Stimulated activated CD4-positive, alpha-beta T cell treated with anti-CD3 and anti-CD28 coated beads, Interleukin-4, amount 100 ng/mL, for 1 hour (primary cell): Measurements from ENCODE around the gene C10orf71.

Experiments used
- DNase-seq: peaks from one replicate; pipeline ENCODE4 v3.0.0-alpha.2; 2020

Gene C10orf71

GRCh38 chr10:49348593-49348992 lies 49.6 kb downstream of the C10orf71 start:
- no peak for DNase-seq

DNA sequence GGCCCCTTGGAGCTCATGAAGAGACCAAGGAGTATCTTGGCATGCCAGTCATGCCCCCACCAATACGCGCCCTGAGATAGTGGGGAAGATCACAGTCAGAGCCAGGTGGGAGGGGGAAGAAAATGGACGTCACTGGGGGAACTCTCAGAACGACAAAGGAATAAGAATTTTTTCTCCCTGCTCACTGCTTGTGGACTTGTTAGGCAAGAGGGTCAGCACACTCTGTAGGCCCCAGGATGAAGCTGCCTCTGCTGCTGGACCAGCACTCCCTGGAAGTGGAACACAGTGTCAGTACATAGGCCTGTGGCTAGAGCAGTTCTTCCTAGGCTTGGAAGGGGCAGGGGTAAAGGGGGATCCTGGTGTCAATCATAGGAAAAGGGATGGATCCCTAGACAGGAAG lies 50.4 kb downstream of the C10orf71 start:
- DNase-seq = no peak

- DNase-seq = no peak
These were observed 51.2 kb downstream of the C10orf71 start for GRCh38 chr10:49350138-49350537.

DNA sequence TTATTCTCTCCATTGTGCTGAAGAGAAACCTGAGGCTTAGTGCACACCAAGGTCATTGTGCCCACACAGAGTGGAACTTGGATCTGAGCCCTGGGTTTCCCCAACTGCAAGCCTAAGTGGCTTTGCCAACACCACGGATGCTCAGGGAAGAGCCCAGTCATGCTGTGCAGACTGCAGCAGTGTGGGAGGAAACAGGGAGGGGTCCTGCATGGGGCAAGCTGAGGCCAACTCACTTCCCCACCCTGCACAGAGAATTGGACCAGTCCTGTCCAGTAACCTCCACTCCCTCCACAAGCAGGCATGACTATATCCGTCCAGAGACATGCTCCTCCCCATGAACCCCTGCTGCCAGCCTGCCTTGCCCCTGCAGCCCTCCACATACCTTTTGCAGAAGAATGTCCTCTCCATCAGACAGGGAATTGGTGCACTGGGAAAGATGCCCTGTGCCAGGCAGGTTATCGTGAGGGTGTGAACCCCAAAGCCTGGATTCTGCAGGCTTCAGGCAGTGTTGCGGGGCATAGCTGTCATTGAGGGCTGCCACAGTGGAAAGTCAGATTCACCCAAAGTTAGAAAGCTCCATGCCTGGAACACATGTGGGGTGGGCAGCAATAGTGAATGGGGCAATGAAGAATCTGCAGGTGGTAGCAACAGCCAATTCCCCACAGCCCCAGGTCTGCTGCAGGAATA lies 52.0 kb downstream of the C10orf71 start:
- DNase-seq = no peak

DNA sequence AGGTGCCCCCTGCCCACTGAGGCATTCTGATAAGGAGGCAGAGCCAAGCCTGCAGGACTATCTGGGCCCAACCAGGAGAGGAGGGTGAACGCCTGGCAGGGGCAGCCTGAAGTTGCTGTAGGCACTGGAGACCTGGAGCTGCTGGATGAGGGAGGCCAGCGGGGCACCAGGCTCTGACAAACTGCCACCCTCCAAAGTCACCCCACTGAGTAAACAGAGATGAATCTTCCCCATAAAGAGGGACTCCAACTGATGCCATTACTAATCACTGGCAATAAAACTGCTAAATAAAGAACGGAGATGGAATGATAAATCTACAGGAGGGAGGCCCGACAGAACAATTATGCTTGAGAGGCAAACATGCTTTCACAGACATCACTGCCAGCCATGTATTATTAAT lies 52.7 kb downstream of the C10orf71 start:
- DNase-seq = no peak

DNA sequence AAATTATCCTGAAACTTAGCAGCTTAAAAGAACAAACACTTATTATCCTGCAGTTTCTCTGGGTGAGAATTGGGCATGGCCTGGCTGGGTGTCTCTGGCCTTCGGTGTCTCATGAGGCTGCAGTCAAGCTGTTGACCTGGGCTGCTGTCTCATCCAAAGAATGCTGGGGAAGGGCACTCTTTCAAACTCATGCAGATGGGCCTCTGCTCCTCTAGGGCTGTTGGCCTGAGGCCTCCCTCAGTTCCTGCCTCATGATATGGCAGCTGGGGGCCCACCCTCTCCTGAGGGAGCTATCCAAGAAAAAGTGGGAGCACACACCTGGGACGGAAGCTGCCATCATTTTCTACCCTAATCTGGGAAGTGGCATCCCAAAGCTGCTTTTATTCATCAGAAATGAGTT lies 53.4 kb downstream of the C10orf71 start:
- no peak for DNase-seq

GRCh38 chr10:49353026-49353894 lies 54.3 kb downstream of the C10orf71 start:
- DNase-seq = no peak

GRCh38 chr10:49353895-49354566 lies 55.1 kb downstream of the C10orf71 start:
- DNase-seq = no peak

GRCh38 chr10:49354593-49354992 lies 55.6 kb downstream of the C10orf71 start:
- DNase-seq = no peak

DNA sequence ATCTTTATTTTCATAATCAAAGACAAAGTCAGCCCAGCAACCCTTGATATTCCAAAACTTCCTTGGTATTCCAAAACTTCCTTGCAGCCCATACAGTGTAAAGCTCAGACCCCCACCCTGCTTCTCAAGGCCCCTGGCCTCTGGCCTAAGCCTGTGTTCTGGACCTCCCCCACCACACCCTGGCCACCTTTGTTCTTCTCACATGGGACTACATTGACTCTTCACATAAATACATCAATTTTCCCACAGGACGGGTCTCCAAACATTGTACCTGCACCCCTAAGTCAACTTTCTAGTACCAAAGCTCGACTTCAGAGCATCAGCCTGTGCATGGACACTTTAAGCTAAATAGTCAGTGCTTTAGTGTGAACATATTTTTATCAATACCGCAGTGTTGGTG lies 56.3 kb downstream of the C10orf71 start:
- DNase-seq = no peak

DNA sequence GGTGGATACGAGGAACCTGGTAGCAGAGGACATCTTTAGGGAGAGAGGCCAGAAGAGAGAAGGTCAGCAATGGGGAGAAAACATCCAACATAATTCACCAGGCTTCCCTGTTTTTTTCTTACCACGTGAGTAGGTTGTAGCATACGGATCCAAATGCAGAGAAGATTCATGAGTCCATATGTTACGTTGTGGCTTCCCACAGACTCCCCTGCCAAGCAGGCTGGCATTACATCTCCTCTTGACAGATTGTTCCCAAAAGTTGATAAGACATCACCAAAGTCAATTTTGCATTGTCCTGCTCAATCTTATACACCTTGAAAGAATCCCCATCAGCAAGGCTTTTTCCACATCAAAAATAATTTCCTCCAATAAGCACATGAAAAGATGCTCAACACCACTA lies 57.2 kb downstream of the C10orf71 start:
- no peak for DNase-seq

GRCh38 chr10:49356944-49357343 lies 58.0 kb downstream of the C10orf71 start:
- no peak for DNase-seq

GRCh38 chr10:49357910-49358309 lies 58.9 kb downstream of the C10orf71 start:
- no peak for DNase-seq

GRCh38 chr10:49359349-49360270 lies 60.6 kb downstream of the C10orf71 start:
- DNase-seq = no peak

DNA sequence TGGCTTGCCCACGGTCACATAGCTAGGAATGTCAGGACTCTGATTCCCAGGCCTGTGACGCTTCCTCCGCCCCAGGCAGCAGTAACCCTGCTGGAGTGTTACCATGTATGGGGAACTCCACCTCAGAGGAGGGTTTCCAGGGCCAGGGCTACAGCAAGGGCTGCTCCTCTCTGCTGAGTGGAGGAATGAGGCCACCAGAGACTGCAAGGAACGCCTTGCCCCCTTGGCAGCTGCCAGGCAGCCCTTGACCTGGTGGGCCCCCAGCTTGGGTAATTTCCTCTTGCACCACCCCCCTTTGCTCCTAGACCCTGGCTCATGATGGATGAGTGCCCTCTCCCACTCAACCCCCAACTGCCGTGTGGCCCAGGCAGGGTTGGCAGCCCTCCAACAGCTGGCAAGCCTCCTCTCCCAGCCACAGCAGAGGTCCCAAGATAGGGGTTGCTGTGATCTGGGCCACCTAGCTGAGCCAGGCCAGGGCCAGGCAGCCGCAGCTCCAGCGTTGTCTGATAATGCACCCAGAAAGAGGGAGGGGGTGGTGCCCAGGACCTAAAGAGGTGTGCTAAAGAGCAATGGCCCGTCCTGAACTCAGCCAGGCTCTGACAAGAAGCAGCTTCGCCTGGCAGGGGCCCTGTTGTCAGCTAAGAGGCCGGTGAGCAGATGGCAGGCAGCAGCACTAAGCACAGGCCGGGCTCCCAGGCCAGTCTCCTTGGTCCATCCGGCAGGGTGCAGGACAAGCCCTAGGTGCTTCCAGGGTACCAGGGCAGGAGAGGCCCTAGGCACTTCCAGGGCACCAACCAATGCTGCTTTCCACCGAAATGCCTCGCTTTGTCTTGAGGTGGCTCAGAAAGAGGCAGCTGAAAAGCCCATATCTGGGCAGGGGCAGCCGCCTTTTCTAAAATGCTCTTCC lies 61.6 kb downstream of the C10orf71 start:
- no peak for DNase-seq

DNA sequence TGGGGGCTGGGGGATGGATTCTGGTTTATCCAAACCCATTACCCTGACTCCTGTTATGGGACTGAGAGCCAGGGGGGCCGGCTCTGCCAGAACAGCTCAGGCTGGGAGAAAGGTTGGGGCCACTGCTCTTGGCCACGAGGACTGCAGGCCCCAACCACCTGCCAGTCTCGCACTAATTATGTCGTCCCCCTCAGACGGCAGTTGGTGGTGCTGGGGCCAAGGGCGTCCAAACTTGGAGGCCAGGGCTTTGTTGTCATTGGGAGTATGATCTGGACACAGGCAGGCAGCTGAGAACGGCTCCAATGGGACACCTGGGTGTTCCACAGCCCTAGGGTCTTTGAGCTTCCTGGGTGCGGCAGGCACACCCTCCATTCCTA lies 62.2 kb downstream of the C10orf71 start:
- DNase-seq = no peak

- no peak for DNase-seq
These were observed 63.0 kb downstream of the C10orf71 start for GRCh38 chr10:49361735-49362568.

DNA sequence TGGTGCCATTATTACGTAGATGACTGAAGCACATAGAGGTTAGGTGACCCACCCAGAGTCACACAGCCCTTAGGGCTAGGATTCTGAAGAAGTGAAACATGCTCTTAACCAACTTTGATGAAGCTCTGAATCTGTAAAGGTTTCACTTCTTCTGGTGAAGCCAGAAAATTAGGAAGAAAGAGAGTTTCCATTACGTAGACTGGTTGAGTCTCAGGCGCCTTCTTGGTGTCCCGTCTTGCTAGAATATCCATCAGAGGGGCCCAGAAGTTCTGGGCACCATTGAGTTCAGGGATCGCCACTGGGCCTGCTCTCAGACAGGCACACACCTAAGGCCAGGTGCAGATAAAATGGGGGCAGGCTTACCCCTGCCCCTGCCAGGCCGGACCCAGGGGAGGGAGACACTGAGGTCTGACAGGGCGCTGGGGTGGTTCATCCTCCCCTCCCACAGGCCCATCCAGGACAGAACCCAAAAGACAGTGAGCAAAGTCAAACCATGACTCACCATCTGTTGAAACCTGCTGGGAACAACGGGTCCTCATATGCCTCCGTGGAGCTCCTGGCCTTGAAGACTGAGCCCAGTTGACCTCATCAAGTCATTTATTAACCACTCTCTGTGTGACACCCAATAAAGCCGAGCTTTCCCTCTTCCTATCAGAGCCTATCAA lies 63.8 kb downstream of the C10orf71 start:
- no peak for DNase-seq

GRCh38 chr10:49363309-49364031 lies 64.5 kb downstream of the C10orf71 start:
- DNase-seq = no peak
